Measurements from ENCODE around the gene ABCG5.

Gene ABCG5

DNA sequence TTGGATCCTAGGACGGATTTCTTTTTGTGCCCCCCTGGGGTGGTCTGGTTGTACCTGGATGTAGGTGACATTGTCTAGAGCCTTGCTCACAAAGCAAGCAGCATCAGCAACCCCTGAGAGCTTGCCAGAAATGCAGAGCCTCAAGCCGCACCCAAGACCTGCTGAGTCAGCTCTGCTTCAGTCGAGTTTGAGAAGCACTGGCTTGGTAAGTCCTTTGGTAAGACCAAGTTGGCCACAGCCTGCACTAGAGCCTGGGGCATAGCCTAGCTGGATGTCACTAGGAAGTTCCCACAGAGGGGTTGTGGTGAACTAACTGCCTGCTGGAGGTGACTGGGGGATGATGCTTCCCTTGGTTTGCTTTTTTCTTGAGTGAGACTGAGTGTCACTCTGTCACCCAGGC, 6.2 kb downstream of the ABCG5 start:
- DNase-seq (ENCODE audit: insufficient read length, low spot score), result no peak
- TF ChIP-seq, protein P1, sequence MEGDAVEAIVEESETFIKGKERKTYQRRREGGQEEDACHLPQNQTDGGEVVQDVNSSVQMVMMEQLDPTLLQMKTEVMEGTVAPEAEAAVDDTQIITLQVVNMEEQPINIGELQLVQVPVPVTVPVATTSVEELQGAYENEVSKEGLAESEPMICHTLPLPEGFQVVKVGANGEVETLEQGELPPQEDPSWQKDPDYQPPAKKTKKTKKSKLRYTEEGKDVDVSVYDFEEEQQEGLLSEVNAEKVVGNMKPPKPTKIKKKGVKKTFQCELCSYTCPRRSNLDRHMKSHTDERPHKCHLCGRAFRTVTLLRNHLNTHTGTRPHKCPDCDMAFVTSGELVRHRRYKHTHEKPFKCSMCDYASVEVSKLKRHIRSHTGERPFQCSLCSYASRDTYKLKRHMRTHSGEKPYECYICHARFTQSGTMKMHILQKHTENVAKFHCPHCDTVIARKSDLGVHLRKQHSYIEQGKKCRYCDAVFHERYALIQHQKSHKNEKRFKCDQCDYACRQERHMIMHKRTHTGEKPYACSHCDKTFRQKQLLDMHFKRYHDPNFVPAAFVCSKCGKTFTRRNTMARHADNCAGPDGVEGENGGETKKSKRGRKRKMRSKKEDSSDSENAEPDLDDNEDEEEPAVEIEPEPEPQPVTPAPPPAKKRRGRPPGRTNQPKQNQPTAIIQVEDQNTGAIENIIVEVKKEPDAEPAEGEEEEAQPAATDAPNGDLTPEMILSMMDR (IDR thresholded peaks at IDR 0.05; ENCODE audit: insufficient read depth, missing control alignments), result no peak
- no peak for FAIRE-seq

DNA sequence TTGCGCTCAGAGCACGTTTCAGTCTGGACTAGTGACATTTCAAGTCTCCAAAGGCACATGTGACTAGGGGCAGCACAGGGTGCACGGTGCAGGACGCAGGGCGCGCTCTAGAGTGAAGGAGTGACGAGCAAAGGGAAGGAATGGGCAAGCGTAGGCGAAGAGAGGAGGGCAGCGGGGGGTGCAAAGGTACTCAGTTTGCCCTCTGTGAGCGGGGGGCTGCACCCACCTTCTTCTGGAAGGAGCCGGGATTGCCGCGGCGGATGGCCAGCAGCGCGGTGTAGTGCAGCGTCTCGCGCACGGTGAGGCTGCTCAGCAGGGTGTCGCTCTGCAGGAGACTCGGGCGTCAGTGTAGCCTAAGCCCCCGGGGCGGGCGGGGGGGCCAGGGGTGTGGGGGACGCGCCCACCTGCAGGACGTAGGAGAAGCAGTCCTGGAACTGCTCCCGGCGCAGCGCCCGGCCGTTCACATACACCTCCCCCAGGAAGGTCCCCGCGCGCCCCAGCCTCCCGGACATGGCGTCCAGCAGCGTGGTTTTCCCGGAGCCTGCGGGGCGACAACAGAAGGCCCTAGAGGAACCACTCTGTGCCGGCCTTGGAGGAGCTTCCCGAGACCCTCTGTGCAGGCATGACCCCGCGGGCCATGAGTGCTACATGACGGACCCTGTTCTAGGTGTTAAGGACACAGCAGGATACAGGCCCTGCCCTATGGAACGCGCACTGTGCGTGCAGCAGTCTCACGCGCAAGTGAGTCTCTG, 6.9 kb downstream of the ABCG5 start:
- no peak for FAIRE-seq
- TF ChIP-seq, protein P1 (IDR thresholded peaks at IDR 0.05; ENCODE audit: insufficient read depth, missing control alignments), result no peak
- DNase-seq (ENCODE audit: insufficient read length, low spot score), result no peak

DNA sequence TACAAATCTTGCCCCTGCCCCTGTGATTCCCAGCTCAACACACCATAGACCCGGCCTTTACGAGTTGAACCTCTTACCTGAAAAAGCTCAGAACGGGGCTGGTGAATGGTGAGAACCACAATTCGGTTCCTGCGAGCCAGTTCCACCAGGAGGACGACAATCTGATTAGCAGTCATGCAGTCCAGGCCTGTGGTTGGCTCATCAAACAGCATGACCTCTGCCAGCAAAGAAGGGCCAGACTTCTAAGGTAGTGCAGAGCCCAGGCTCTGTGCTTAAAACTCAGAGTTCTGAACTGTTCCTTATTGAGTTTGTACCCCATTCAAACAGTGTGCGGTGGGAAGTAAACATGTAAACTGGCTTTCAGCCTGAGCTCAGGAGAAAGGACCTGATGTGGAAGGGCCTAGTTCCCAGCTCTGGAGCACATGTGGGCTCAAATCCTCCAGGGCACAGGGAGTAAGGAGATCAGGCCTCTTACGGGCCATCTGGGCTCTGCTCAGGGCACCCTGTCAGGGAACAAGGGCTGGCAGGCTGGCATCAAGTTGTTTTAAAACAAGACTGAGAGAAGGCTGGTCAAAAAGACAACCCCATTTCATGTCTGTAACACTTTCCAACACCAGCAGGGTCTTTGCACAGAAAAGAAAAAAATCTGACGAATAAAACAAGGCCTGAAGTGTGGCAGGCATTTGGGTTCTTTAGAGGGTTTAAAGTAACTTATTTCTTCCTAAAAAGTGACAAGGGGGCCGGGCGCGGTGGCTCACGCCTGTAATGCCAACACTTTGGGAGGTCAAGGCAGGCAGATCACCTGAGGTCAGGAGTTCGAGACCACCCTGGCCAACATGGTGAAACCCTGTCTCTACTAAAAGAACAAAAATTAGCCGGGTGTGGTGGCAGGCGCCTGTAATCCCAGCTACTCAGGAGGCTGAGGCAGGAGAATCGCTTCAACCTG, 12.1 kb downstream of the ABCG5 start:
- TF ChIP-seq, protein P1 (IDR thresholded peaks at IDR 0.05; ENCODE audit: insufficient read depth, missing control alignments), result no peak
- no peak for DNase-seq (ENCODE audit: insufficient read length, low spot score)
- FAIRE-seq, result no peak

DNA sequence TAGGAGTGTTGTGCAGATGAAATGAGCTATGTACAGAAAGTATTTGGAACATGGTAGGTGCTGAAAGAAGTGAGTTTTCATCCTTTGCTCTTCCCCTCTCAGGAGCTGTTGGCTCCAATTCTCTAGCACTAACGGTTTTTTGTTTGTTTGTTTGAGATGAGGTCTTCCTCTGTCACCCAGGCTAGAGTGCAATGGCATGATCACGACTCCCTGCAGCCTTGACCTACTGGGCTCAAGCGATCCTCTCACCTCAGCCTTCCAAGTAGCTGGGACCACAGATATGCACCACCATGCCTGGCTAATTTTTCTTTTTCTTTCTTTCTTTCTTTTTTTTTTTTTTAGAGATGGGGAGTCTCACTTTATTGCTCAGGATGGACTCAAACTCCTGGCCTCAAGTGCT, 12.8 kb downstream of the ABCG5 start:
- FAIRE-seq (no peak), DNase-seq (ENCODE audit: insufficient read length, low spot score) (no peak)
- TF ChIP-seq, protein P1 (IDR thresholded peaks at IDR 0.05; ENCODE audit: insufficient read depth, missing control alignments), result no peak

DNA sequence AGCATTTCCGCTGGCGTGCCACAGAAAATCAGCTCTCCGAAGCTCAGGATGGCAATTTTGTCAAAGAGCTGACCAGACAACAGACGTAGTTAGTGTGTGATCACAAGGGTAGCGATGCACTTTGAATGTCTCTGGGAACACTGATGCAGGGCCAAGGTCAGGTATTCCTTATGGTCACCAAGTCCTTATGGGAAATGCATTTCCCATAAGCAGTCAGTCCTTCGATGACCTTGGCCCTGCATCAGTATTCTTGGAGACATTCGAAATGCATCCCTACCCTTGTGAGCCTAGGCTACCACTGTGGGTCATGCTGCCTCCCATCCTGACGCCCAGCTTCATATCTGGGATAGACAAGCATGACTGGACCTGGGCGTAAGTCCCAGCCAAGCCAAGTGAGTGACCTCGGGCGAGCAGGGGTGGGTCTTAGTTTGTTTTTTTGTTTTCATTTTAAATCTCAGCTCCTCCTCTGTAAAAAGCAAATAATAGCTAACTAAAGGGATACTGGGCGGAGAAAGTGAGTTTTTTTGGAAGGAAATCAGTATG, 13.6 kb downstream of the ABCG5 start:
- DNase-seq (ENCODE audit: insufficient read length, low spot score) (no peak), FAIRE-seq (no peak)
- TF ChIP-seq, protein P1 (IDR thresholded peaks at IDR 0.05; ENCODE audit: insufficient read depth, missing control alignments), result no peak

DNA sequence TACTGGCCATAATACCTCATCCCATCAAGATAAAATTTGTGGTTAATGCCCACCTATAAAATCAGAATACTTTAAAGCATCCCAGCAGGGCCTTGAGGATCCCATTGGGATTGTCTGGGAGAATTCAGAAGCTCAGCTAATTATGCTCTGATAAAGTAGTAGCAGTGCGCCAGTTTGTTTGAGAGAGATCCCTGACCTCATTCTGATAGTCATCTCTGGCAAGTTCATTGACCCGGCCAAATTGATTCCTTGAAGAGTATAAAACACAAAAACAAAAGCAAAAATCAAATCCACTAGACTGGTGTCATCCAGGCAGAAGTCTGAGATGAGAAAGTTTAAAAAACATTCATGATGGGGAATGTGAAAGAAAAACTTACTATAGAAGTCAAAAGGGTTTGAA, 14.1 kb downstream of the ABCG5 start:
- TF ChIP-seq, protein P1 (IDR thresholded peaks at IDR 0.05; ENCODE audit: insufficient read depth, missing control alignments), result no peak
- no peak for FAIRE-seq
- no peak for DNase-seq (ENCODE audit: insufficient read length, low spot score)

All from D721Med (cell line).